HUES64 (cell line): ENCODE results near the gene USP32.

ENCODE experiments used
- H3K27ac ChIP-seq: 2 replicates; pipeline ENCODE4 v1.7.0; 2013; ENCODE audit warnings: low read depth, low read length, inconsistent platforms
- H3K27me3 ChIP-seq: 2 replicates; pipeline ENCODE4 v1.6.1; 2013; ENCODE audit warnings: mild to moderate bottlenecking, low read length; ENCODE audit not compliant: insufficient read depth
- H3K36me3 ChIP-seq: 2 replicates; pipeline ENCODE4 v1.6.1; 2013; ENCODE audit warnings: mild to moderate bottlenecking, low read length; ENCODE audit not compliant: insufficient read depth
- H3K4me1 ChIP-seq: 2 replicates; pipeline ENCODE4 v1.6.1; 2013; ENCODE audit warnings: mild to moderate bottlenecking, low read length, moderate library complexity; ENCODE audit not compliant: insufficient read depth
- H3K4me3 ChIP-seq: 2 replicates; pipeline ENCODE4 v1.5.1; 2013; ENCODE audit warnings: mild to moderate bottlenecking, low read length, moderate library complexity
- H3K9ac ChIP-seq: 2 replicates; pipeline ENCODE4 v1.6.1; 2013; ENCODE audit warnings: mild to moderate bottlenecking, low read depth, low read length
- H3K9me3 ChIP-seq: 2 replicates; pipeline ENCODE4 v1.6.1; 2013; ENCODE audit warnings: low read depth, low read length; ENCODE audit not compliant: insufficient read depth
- WGBS: fragments of 150-250, 120-280 bp; methylation state at CpG from one replicate; pipeline ENCODE4 v1.1.7; 2013; ENCODE audit warnings: missing lambda C conversion rate; 5-methylcytosine and 5-hydroxymethylcytosine counted together

USP32 gene

DNA sequence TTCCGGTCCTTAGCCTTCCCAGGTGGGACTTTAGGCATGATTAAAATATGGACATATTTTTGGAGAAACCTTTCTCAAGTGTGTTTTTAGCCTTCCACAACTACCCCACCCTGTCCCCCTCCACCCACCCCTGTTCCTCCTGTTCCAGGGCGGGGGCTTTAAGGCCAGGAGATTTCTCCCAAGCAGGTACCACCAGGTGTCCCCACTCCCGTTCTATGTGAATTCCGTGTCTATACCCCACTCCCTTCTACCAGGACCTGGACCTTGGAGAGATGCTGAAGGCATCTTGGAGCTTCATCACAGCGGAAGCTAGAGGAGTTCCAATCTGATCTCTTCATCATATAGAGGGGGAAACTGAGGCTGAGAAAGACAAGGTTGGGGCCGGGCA, 232.5 kb downstream of the USP32 start:
- H3K4me3 ChIP-seq = no peak overlapping the region
- no peak overlapping the region; the same call in 1 of the 2 replicates for H3K27ac ChIP-seq
- peaks cover 42% of the 10 kb centered on the region for H3K4me1 ChIP-seq
- H3K36me3 ChIP-seq = no peaks in the 10 kb centered on the region
- no peaks in the 10 kb centered on the region for H3K27me3 ChIP-seq
- H3K9ac ChIP-seq = no peak overlapping the region
- WGBS = 52% methylated on average over 6 of the region's 6 CpGs
- no peaks in the 10 kb centered on the region for H3K9me3 ChIP-seq

DNA sequence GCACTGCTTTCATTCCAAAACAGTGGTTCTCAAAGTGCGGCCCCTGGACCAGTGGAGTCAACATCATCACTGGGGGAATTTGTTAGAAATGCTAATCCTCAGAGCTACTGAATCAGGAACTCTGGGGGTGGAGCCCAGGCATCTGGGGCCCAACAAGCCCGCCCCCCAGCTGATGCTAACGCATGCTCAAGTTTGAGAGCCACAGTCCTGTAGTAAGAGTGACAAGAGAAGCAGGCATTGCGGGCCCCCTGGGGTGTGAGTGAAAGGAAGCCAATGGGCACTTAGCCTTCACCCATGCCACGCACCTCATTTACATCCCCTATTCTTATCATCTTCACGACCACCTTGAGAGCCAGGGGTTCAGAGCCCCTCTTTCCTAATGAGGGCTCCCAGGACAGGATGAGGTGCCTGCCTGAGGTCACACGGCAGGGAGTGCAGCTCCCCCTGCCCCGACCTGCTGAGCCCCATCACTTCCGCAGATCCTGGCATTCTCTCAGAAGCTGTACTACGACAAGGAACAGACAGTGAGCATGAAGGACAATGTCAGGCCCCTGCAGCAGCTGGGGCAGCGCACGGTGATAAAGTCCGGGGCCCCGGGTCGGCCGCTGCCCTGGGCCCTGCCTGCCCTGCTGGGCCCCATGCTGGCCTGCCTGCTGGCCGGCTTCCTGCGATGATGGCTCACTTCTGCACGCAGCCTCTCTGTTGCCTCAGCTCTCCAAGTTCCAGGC, 233.0 kb downstream of the USP32 start:
- Histone ChIP-seq H3K27me3 (no peaks in the 10 kb centered on the region), H3K9ac (no peak overlapping the region), H3K36me3 (no peaks in the 10 kb centered on the region), H3K4me3 (no peak overlapping the region), H3K27ac (peak overlapping the region; percentile 31; the same call in 1 of the 2 replicates), H3K9me3 (no peaks in the 10 kb centered on the region), H3K4me1 (peaks cover 44% of the 10 kb centered on the region)
- WGBS = 11% methylated on average over 19 of the region's 19 CpGs

GRCh38 chr17:60157487-60158040, 234.4 kb downstream of the USP32 start:
- Histone ChIP-seq H3K36me3 (no peaks in the 10 kb centered on the region), H3K4me3 (no peak overlapping the region), H3K9me3 (no peaks in the 10 kb centered on the region), H3K9ac (no peak overlapping the region), H3K27me3 (0 out of 2 replicates have a peak, but pooled peaks cover 6% of the 10 kb centered on the region), H3K27ac (no peak overlapping the region), H3K4me1 (peaks cover 37% of the 10 kb centered on the region)
- 78% methylated on average over 16 of the region's 18 CpGs for WGBS

- Histone ChIP-seq H3K36me3 (no peaks in the 10 kb centered on the region), H3K4me1 (peaks cover 29% of the 10 kb centered on the region), H3K9me3 (no peaks in the 10 kb centered on the region), H3K27me3 (peaks cover 13% of the 10 kb centered on the region), H3K4me3 (no peak overlapping the region), H3K27ac (no peak overlapping the region), H3K9ac (no peak overlapping the region)
- WGBS = 91% methylated on average over 8 of the region's 8 CpGs
These were observed 235.2 kb downstream of the USP32 start for GRCh38 chr17:60156746-60157145.

DNA sequence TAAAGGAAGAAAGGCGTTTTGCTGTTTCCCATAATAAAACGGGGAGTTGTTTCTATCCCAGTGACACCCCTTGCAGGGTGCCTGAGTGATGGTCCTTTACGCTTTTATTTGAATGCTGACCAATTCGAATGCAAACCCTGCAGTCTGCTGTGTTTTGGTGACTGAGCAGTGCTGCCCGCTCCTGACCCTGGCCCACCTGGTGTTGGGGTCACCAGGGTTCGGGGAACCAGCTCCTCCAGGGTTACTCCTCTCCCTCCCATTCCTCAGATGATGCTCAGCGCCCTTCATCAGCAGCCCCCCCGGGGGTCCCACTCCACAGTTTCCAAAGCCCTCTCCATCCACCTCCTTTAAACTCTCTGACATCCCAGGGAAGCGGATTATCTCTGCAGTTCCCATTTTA, 236.1 kb downstream of the USP32 start:
- WGBS = 68% methylated on average over 9 of the region's 9 CpGs
- peaks cover 22% of the 10 kb centered on the region for H3K4me1 ChIP-seq
- H3K9ac ChIP-seq = no peak overlapping the region
- no peak overlapping the region for H3K27ac ChIP-seq
- no peaks in the 10 kb centered on the region for H3K9me3 ChIP-seq
- no peaks in the 10 kb centered on the region for H3K36me3 ChIP-seq
- peaks cover 23% of the 10 kb centered on the region for H3K27me3 ChIP-seq
- no peak overlapping the region for H3K4me3 ChIP-seq

DNA sequence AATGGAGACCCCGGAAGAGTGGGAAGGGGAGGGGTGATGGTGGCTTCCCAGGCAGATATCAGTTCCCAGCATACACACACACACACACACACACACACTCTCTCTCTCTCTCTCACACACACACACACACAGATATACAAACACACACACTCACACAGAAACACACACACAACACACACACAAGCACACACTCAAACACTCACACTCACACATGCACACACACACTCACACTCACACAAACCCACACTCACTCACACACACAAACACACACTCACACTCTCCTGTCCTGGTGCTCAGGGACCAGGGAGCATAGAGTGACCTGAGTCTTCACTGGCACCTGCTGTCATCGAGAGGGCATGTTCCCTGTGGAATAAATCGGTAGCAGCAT, 236.5 kb downstream of the USP32 start:
- WGBS = 83% methylated on average over 2 of the region's 3 CpGs
- no peaks in the 10 kb centered on the region for H3K36me3 ChIP-seq
- H3K4me1 ChIP-seq = peaks cover 22% of the 10 kb centered on the region
- H3K27me3 ChIP-seq = peaks cover 27% of the 10 kb centered on the region
- no peaks in the 10 kb centered on the region for H3K9me3 ChIP-seq
- H3K9ac ChIP-seq = no peak overlapping the region
- H3K4me3 ChIP-seq = no peak overlapping the region
- no peak overlapping the region for H3K27ac ChIP-seq

GRCh38 chr17:60154616-60155426, 237.1 kb downstream of the USP32 start:
- H3K27ac ChIP-seq = no peak overlapping the region

DNA sequence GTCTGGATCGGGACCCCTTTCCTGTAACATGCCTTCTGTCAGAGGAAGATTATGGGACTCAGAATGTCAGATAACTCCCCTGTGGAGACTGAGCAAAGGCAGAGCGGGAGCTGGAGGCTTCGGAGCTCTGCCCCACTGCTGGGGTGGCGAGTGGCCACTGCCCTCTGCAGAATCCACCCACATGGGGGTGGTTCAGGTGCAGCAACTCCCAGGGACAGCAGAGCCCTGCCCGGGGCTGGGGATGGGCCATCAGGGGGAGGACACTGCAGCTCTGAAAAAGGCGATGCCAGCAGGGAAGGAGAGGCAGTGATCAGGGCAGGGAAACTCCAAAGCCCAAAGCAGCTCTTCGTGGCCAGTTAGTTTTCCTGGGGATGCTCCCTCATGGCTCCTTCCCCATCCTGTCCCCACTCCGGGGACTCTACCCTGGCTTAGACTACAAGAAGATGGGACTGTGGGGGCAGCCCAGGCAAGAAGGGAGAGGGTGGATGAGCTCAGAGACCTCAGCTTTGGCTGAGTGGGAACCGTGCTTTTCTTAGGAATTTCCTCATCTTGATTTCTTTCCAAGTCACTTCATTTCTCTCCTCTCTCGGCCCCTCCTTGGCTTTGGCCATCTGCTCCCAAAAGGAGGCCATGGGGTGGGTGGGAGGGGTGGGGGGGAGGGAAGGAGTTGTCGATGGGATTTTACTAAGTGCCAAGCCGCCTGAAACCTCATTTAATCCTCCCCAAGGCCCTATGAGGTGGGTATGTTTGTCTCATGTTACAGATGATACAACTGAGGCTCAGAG, 238.1 kb downstream of the USP32 start:
- 72% methylated on average over 11 of the region's 12 CpGs for WGBS
- no peak overlapping the region for H3K4me3 ChIP-seq
- no peaks in the 10 kb centered on the region for H3K9me3 ChIP-seq
- H3K36me3 ChIP-seq = no peaks in the 10 kb centered on the region
- H3K27ac ChIP-seq = no peak overlapping the region
- no peak overlapping the region for H3K9ac ChIP-seq
- H3K27me3 ChIP-seq = peaks cover 43% of the 10 kb centered on the region
- peaks cover 21% of the 10 kb centered on the region for H3K4me1 ChIP-seq

More at GRCh38 chr17:60154616-60155426, 237.1 kb downstream of the USP32 start:
- Histone ChIP-seq H3K27me3 (peaks cover 33% of the 10 kb centered on the region), H3K36me3 (no peaks in the 10 kb centered on the region), H3K9me3 (no peaks in the 10 kb centered on the region), H3K4me1 (peaks cover 22% of the 10 kb centered on the region), H3K9ac (no peak overlapping the region), H3K4me3 (no peak overlapping the region)
- WGBS = 80% methylated on average over 12 of the region's 14 CpGs

- Histone ChIP-seq H3K4me1 (peaks cover 15% of the 10 kb centered on the region), H3K27ac (no peak overlapping the region), H3K4me3 (no peak overlapping the region), H3K36me3 (no peaks in the 10 kb centered on the region), H3K9me3 (no peaks in the 10 kb centered on the region), H3K27me3 (peaks cover 60% of the 10 kb centered on the region), H3K9ac (no peak overlapping the region)
- 27% methylated on average over 5 of the region's 5 CpGs for WGBS
These were observed 240.6 kb downstream of the USP32 start for GRCh38 chr17:60151355-60151754.

GRCh38 chr17:60149691-60150582, 242.0 kb downstream of the USP32 start, which contains the start of gene CA4:
TSS of gene CA4 (plus strand) at chr17:60149973. CDS start at chr17:60150035, 62 bp downstream.
- peaks cover 72% of the 10 kb centered on the region for H3K27me3 ChIP-seq
- WGBS = 4% methylated on average over 81 of the region's 81 CpGs

More at GRCh38 chr17:60149691-60150582, 242.0 kb downstream of the USP32 start, which contains the start of gene CA4:
- H3K4me3 ChIP-seq = peak within 1 kb of the TSS; percentile 55
- no peak within 1 kb of the TSS for H3K27ac ChIP-seq
- no peaks in the 10 kb centered on the region for H3K9me3 ChIP-seq
- H3K9ac ChIP-seq = no peak within 1 kb of the TSS
- no peaks in the 10 kb centered on the region for H3K36me3 ChIP-seq
- peaks cover 27% of the 10 kb centered on the region for H3K4me1 ChIP-seq
